Neural cell (in vitro differentiated cells): ENCODE measurements around the gene KLK13. TPM values are rescaled to one million over a fixed set of nuclear protein-coding genes. Genes with fewer than 3 reads are reported as not detected.

ENCODE experiments used
- H2AFZ ChIP-seq: fragments of 200-600, 300-800 bp; sonication (generic), shearing (Covaris generic); 2 replicates; pipeline ENCODE4 v1.6.0; 2014; ENCODE audit warnings: low read depth, mild to moderate bottlenecking, antibody characterized with exemption, low read length, moderate library complexity
- H3F3A ChIP-seq: fragments of 200-600 bp; shearing (Covaris generic); 2 replicates; pipeline ENCODE4 v1.6.1; 2016; ENCODE audit warnings: mild to moderate bottlenecking, moderate library complexity, mixed read lengths, antibody characterized with exemption, low read length; ENCODE audit not compliant: insufficient read depth, poor library complexity, severe bottlenecking
- H3K27ac ChIP-seq: fragments of 200-600, 300-800 bp; sonication (generic), shearing (Covaris generic); 2 replicates; pipeline ENCODE4 v1.5.1; 2014; ENCODE audit warnings: mild to moderate bottlenecking, low read length, moderate library complexity
- H3K27me3 ChIP-seq: fragments of 300-800, 200-600 bp; sonication (generic), shearing (Covaris generic); 2 replicates; pipeline ENCODE4 v1.6.0; 2014; ENCODE audit warnings: mild to moderate bottlenecking, low read depth, low read length, moderate library complexity; ENCODE audit not compliant: insufficient read depth
- H3K36me3 ChIP-seq: fragments of 300-800, 200-600 bp; sonication (generic), shearing (Covaris generic); 2 replicates; pipeline ENCODE4 v1.5.1; 2014; ENCODE audit warnings: mild to moderate bottlenecking, antibody characterized with exemption, low read length, moderate library complexity; ENCODE audit not compliant: insufficient read depth
- H3K4me2 ChIP-seq: fragments of 300-800, 200-600 bp; sonication (generic), shearing (Covaris generic); 2 replicates; pipeline ENCODE4 v1.6.0; 2014; ENCODE audit warnings: mild to moderate bottlenecking, low read length
- H3K4me3 ChIP-seq: fragments of 300-800, 200-600 bp; sonication (generic), shearing (Covaris generic); 2 replicates; pipeline ENCODE4 v1.5.1; 2014; ENCODE audit warnings: mild to moderate bottlenecking, low read length, moderate library complexity
- H3K79me2 ChIP-seq: fragments of 200-600 bp; shearing (Covaris generic); replicated peaks from 2 replicates; pipeline ENCODE4 v1.6.0; 2014; ENCODE audit warnings: mild to moderate bottlenecking, low read length, moderate library complexity; ENCODE audit not compliant: insufficient read depth
- H3K9ac ChIP-seq: fragments of 300-800, 200-600 bp; sonication (generic), shearing (Covaris generic); 2 replicates; pipeline ENCODE4 v1.6.1; 2016; ENCODE audit warnings: mild to moderate bottlenecking, low read length, mixed read lengths
- H3K9me2 ChIP-seq: fragments of 200-600 bp; shearing (Covaris generic); 2 replicates; pipeline ENCODE4 v1.6.1; 2016; ENCODE audit warnings: mild to moderate bottlenecking, low read length, mixed read lengths; ENCODE audit not compliant: insufficient read depth
- H3K9me3 ChIP-seq: fragments of 200-600, 300-800 bp; sonication (generic), shearing (Covaris generic); 2 replicates; pipeline ENCODE4 v1.6.1; 2016; ENCODE audit warnings: mild to moderate bottlenecking, mixed run types, low read length, moderate library complexity, mixed read lengths
- H4K20me1 ChIP-seq: fragments of 200-600 bp; shearing (Covaris generic); 2 replicates; pipeline ENCODE4 v1.6.1; 2016; ENCODE audit warnings: mild to moderate bottlenecking, mixed run types; ENCODE audit not compliant: insufficient read depth
- EP300 ChIP-seq: fragments of 450-650 bp; conservative IDR thresholded peaks from 2 replicates; pipeline ENCODE4 v1.6.1; 2014; ENCODE audit warnings: antibody characterized with exemption, mild to moderate bottlenecking, moderate library complexity; ENCODE audit not compliant: poor library complexity, severe bottlenecking
- EZH2 ChIP-seq: fragments of 200-600, 300-800 bp; shearing (Covaris generic), sonication (generic); IDR thresholded peaks from 2 replicates; pipeline ENCODE4 v1.6.1; 2014; ENCODE audit warnings: antibody characterized with exemption, low read length, borderline replicate concordance, mild to moderate bottlenecking; ENCODE audit not compliant: insufficient read depth, poor library complexity, severe bottlenecking
- MXI1 ChIP-seq: fragments of 450-650 bp; conservative IDR thresholded peaks from 2 replicates; pipeline ENCODE4 v1.6.1; 2014; ENCODE audit warnings: antibody characterized with exemption, mild to moderate bottlenecking; ENCODE audit not compliant: poor library complexity, severe bottlenecking
- POLR2AphosphoS5 ChIP-seq: IDR thresholded peaks from 2 replicates; pipeline ENCODE4 v1.6.1; 2012
- RAD21 ChIP-seq: fragments of 450-650 bp; conservative IDR thresholded peaks from 2 replicates; pipeline ENCODE4 v1.6.1; 2014; ENCODE audit warnings: antibody characterized with exemption, mild to moderate bottlenecking, moderate library complexity
- SMC3 ChIP-seq: fragments of 450-650 bp; conservative IDR thresholded peaks from 2 replicates; pipeline ENCODE4 v1.6.1; 2014; ENCODE audit warnings: antibody characterized with exemption, mild to moderate bottlenecking, moderate library complexity; ENCODE audit not compliant: poor library complexity
- TAF1 ChIP-seq: IDR thresholded peaks from 2 replicates; pipeline ENCODE4 v1.6.1; 2012; ENCODE audit warnings: low read depth
- polyA plus RNA-seq: library from polyadenylated mRNA; depleted of rRNA; stranded (reverse); fragments of >200 nt; gene quantifications from 2 replicates; pipeline ENCODE4 v1.2.3, GENCODE V29; 2014
- TF ChIP-seq, protein P1 (sequence below): IDR thresholded peaks from 2 replicates; pipeline ENCODE4 v1.6.1; 2012; ENCODE audit warnings: borderline replicate concordance
- TF ChIP-seq, protein P2 (sequence below): fragments of 450-650 bp; IDR thresholded peaks from 2 replicates; pipeline ENCODE4 v1.5.1; 2014; ENCODE audit warnings: antibody characterized with exemption, mild to moderate bottlenecking, moderate library complexity; ENCODE audit not compliant: poor library complexity, severe bottlenecking

KLK13 gene
- polyA plus RNA-seq, 1 donor from 2014 or later: not detected

DNA sequence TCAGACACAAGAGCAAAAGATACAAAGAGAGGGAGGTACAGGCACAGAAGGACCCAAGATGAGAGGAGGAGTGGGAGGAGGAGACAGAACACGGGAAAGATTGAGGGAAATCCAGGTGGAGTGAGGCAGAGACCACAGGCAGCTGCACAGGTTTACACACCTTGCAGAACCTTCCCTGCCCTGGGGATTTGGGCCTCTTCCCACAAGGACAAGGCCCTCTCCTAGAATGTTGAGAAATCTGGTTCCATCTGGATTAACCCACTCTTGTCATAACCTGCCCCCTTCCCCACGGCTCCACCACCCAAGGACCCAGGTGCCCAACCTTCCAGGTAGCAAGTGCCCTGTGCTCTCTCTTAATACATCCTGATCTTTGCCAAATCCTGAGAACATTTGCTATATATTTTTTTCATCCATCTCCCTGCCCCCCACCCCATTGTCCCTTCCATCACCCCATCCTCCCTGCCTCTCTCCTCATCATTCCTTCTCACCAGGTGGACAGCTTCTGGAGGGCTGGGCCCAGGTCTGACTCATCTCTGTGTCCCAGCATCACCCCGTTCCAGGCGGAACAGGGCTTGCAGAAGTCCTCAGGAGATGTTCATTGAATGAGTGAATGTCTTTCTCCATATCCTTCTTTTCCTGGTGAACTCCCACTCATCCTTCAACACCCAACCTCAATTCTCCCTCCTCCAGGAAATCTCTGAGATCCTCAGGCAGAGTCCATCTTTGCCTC is 54.7 kb downstream of the KLK13 start:
- H3F3A ChIP-seq: no peaks in the 10 kb centered on the region
- H3K27me3 ChIP-seq: peaks cover under 1% of the 10 kb centered on the region
- no peak overlapping the region for H2AFZ ChIP-seq
- no peaks in the 10 kb centered on the region for H3K79me2 ChIP-seq
- H3K9ac ChIP-seq: no peak overlapping the region
- no peaks in the 10 kb centered on the region for H3K9me2 ChIP-seq
- no peaks in the 10 kb centered on the region for H3K36me3 ChIP-seq
- H3K27ac ChIP-seq: no peak overlapping the region
- TF ChIP-seq, protein P1, sequence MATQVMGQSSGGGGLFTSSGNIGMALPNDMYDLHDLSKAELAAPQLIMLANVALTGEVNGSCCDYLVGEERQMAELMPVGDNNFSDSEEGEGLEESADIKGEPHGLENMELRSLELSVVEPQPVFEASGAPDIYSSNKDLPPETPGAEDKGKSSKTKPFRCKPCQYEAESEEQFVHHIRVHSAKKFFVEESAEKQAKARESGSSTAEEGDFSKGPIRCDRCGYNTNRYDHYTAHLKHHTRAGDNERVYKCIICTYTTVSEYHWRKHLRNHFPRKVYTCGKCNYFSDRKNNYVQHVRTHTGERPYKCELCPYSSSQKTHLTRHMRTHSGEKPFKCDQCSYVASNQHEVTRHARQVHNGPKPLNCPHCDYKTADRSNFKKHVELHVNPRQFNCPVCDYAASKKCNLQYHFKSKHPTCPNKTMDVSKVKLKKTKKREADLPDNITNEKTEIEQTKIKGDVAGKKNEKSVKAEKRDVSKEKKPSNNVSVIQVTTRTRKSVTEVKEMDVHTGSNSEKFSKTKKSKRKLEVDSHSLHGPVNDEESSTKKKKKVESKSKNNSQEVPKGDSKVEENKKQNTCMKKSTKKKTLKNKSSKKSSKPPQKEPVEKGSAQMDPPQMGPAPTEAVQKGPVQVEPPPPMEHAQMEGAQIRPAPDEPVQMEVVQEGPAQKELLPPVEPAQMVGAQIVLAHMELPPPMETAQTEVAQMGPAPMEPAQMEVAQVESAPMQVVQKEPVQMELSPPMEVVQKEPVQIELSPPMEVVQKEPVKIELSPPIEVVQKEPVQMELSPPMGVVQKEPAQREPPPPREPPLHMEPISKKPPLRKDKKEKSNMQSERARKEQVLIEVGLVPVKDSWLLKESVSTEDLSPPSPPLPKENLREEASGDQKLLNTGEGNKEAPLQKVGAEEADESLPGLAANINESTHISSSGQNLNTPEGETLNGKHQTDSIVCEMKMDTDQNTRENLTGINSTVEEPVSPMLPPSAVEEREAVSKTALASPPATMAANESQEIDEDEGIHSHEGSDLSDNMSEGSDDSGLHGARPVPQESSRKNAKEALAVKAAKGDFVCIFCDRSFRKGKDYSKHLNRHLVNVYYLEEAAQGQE: no peak
- TF ChIP-seq MXI1 (no peak), SMC3 (no peak), EP300 (no peak), POLR2AphosphoS5 (no peak), RAD21 (no peak), TAF1 (no peak), EZH2 (no peak)
- TF ChIP-seq, protein P2, sequence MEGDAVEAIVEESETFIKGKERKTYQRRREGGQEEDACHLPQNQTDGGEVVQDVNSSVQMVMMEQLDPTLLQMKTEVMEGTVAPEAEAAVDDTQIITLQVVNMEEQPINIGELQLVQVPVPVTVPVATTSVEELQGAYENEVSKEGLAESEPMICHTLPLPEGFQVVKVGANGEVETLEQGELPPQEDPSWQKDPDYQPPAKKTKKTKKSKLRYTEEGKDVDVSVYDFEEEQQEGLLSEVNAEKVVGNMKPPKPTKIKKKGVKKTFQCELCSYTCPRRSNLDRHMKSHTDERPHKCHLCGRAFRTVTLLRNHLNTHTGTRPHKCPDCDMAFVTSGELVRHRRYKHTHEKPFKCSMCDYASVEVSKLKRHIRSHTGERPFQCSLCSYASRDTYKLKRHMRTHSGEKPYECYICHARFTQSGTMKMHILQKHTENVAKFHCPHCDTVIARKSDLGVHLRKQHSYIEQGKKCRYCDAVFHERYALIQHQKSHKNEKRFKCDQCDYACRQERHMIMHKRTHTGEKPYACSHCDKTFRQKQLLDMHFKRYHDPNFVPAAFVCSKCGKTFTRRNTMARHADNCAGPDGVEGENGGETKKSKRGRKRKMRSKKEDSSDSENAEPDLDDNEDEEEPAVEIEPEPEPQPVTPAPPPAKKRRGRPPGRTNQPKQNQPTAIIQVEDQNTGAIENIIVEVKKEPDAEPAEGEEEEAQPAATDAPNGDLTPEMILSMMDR: no peak
- H3K4me3 ChIP-seq: no peak overlapping the region
- H4K20me1 ChIP-seq: no peaks in the 10 kb centered on the region
- H3K9me3 ChIP-seq: no peaks in the 10 kb centered on the region
- H3K4me2 ChIP-seq: no peak overlapping the region

DNA sequence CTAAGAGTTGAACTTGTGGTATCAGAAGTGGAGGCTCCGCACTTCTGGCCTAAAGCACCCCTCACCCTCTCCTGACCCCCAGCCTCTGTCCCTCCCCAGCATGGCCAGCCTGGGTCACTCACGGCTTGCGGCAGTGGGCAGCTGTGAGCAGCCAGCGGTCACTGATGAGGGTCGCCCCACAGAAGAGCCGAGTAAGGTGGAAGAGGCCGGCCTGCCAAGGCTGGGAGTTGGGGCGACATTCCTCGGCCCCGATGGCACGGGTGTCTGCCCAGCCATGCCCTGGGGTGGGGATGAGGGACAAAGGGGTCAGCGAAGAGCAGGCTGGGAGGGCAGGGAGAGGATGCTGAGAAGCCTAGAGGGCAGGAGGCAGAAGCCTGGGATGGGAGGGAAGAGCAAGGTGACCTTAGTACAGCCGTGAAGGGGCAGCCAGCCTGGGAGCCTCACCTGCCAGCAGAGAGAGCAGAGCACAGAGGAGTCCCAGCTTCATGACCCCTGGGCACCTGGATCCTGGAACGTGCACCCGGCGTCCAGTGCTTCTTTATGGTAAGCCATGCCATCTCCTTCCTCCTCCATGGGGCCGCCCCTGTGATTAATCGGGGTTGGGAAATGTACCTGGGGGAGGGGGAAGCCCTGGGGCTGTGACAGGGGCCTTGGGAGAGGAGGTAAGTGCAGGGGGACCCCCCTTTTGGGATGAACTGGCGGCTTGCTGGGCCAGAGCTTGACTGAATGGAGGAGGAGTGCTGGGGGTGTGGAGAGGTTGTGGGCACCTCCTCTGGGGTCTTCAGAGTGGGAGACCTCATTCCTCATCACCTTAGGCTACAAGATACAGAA is 55.6 kb downstream of the KLK13 start:
- Histone ChIP-seq H3K27me3 (no peaks in the 10 kb centered on the region), H3K79me2 (no peaks in the 10 kb centered on the region)

More for the DNA sequence above, 55.6 kb downstream of the KLK13 start:
- H3K4me3 ChIP-seq: no peak overlapping the region
- no peak overlapping the region for H3K9ac ChIP-seq
- no peaks in the 10 kb centered on the region for H4K20me1 ChIP-seq
- TF ChIP-seq EP300 (no peak), POLR2AphosphoS5 (no peak), SMC3 (no peak), RAD21 (no peak), TAF1 (no peak), MXI1 (no peak), EZH2 (no peak)
- TF ChIP-seq, protein P2: no peak
- TF ChIP-seq, protein P1: no peak
- H3K9me2 ChIP-seq: no peaks in the 10 kb centered on the region
- H3F3A ChIP-seq: no peaks in the 10 kb centered on the region
- no peaks in the 10 kb centered on the region for H3K36me3 ChIP-seq
- no peaks in the 10 kb centered on the region for H3K9me3 ChIP-seq
- H2AFZ ChIP-seq: no peak overlapping the region
- no peak overlapping the region for H3K27ac ChIP-seq
- no peak overlapping the region for H3K4me2 ChIP-seq
